Measurements from ENCODE around the gene TAF1D.
"Not testable (repeated sequence)": the region's sequence is repeated elsewhere in the genome, so short reads cannot be mapped to it uniquely, and the experiment has no call there.

Gene TAF1D

GRCh38 chr11:93746101-93746500 lies 4.8 kb upstream of the TAF1D start:
- DNase-seq: no peak

GRCh38 chr11:93745005-93745755 lies 3.9 kb upstream of the TAF1D start:
- not testable (repeated sequence) for DNase-seq

GRCh38 chr11:93744669-93745004 lies 3.3 kb upstream of the TAF1D start:
- DNase-seq: no peak

GRCh38 chr11:93743291-93743690 lies 2.0 kb upstream of the TAF1D start:
- DNase-seq: no peak

GRCh38 chr11:93741882-93742226 lies 559 bp upstream of the TAF1D start:
- no peak for DNase-seq

GRCh38 chr11:93740730-93741093 lies 583 bp downstream of the TAF1D start:
- peak; percentile 71 for DNase-seq

GRCh38 chr11:93740031-93740729 lies 1.1 kb downstream of the TAF1D start:
- peak; percentile 62 for DNase-seq

GRCh38 chr11:93738647-93739081 lies 2.6 kb downstream of the TAF1D start:
- no peak for DNase-seq

- no peak for DNase-seq
These were observed 3.2 kb downstream of the TAF1D start for GRCh38 chr11:93737904-93738612.

- DNase-seq: no peak
These were observed 5.2 kb downstream of the TAF1D start for GRCh38 chr11:93736129-93736528.

- DNase-seq: no peak
These were observed 5.7 kb downstream of the TAF1D start for GRCh38 chr11:93735627-93736026.

GRCh38 chr11:93734427-93735222 lies 6.7 kb downstream of the TAF1D start:
- DNase-seq: no peak

- DNase-seq: no peak
These were observed 7.8 kb downstream of the TAF1D start for GRCh38 chr11:93733474-93733873.

GRCh38 chr11:93732237-93732892 lies 8.9 kb downstream of the TAF1D start:
- DNase-seq: no peak

GRCh38 chr11:93730108-93731107 lies 10.9 kb downstream of the TAF1D start:
- no peak for DNase-seq

GRCh38 chr11:93729129-93729616 lies 12.1 kb downstream of the TAF1D start:
- no peak for DNase-seq

- DNase-seq: no peak
These were observed 12.5 kb downstream of the TAF1D start for GRCh38 chr11:93728792-93729128.

- DNase-seq: no peak
These were observed 13.1 kb downstream of the TAF1D start for GRCh38 chr11:93727985-93728791.

GRCh38 chr11:93724089-93724488 lies 17.2 kb downstream of the TAF1D start:
- DNase-seq: no peak

GRCh38 chr11:93720522-93720921 lies 20.8 kb downstream of the TAF1D start:
- no peak for DNase-seq
